GM06990 (cell line): ENCODE measurements around the gene ITPK1.

ENCODE experiments used
- DNase-seq: peaks from one replicate; pipeline ENCODE4 v3.0.0-alpha.2; 2011; ENCODE audit not compliant: insufficient read length; ENCODE audit errors: extremely low read depth
- H3K27me3 ChIP-seq: replicated peaks from 2 replicates; pipeline ENCODE4 v1.6.0; 2011; ENCODE audit warnings: low read length; ENCODE audit not compliant: control insufficient read depth, insufficient read depth
- H3K36me3 ChIP-seq: 2 replicates; pipeline ENCODE4 v1.5.1; 2011; ENCODE audit warnings: low read length; ENCODE audit not compliant: control insufficient read depth, insufficient read depth
- H3K4me3 ChIP-seq: replicated peaks from 2 replicates; pipeline ENCODE4 v1.5.1; 2011; ENCODE audit warnings: low read depth, mild to moderate bottlenecking, control low read depth, low read length
- CTCF ChIP-seq: IDR thresholded peaks from 2 replicates; pipeline ENCODE4 v1.5.1; 2011; ENCODE audit warnings: low read length, control low read depth, mild to moderate bottlenecking, inconsistent platforms; ENCODE audit not compliant: insufficient read depth, poor library complexity, severe bottlenecking

ITPK1 gene

GRCh38 chr14:93104961-93105360 lies 10.8 kb downstream of the ITPK1 start:
- TF ChIP-seq CTCF, result no peak
- no peak for DNase-seq
- no peaks in the 10 kb centered on the region for H3K36me3 ChIP-seq

GRCh38 chr14:93103392-93104080 lies 12.2 kb downstream of the ITPK1 start:
- Histone ChIP-seq H3K4me3 (no peak overlapping the region; the same call in 1 of the 2 replicates), H3K27me3 (no peaks in the 10 kb centered on the region), H3K36me3 (no peaks in the 10 kb centered on the region)
- DNase-seq, result peak; percentile 73
- no peak for TF ChIP-seq CTCF

More at GRCh38 chr14:93104961-93105360, 10.8 kb downstream of the ITPK1 start:
- Histone ChIP-seq H3K27me3 (no peaks in the 10 kb centered on the region), H3K4me3 (no peak overlapping the region)

DNA sequence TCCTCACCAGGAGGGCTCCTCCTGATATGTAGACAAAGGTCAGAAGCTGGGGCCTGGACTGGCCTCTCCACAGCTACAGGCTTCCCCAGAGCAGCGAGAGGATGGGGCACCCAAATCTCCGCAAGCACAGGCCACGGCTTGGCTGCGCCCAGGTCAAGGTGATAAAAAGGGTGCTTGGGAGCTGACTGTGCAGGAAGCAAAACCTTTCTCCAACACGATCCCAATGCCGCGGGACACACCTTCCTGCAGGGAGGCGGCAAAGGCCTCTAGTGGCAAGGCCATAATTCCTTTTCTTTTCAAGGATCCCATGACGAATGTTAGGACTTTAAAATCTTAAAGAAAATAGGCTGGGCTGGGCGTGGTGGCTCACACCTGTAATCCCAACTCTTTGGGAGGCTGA lies 13.6 kb downstream of the ITPK1 start:
- TF ChIP-seq CTCF, result no peak
- H3K36me3 ChIP-seq, result no peaks in the 10 kb centered on the region
- DNase-seq, result no peak

GRCh38 chr14:93101181-93101580 lies 14.5 kb downstream of the ITPK1 start:
- Histone ChIP-seq H3K27me3 (no peaks in the 10 kb centered on the region), H3K36me3 (no peaks in the 10 kb centered on the region)
- no peak for DNase-seq

More for the DNA sequence above, 13.6 kb downstream of the ITPK1 start:
- Histone ChIP-seq H3K4me3 (no peak overlapping the region), H3K27me3 (no peaks in the 10 kb centered on the region)

GRCh38 chr14:93100570-93100969 lies 15.2 kb downstream of the ITPK1 start:
- H3K27me3 ChIP-seq, result no peaks in the 10 kb centered on the region
- TF ChIP-seq CTCF, result no peak
- no peak for DNase-seq
- no peak overlapping the region for H3K4me3 ChIP-seq
- H3K36me3 ChIP-seq, result no peaks in the 10 kb centered on the region

More at GRCh38 chr14:93101181-93101580, 14.5 kb downstream of the ITPK1 start:
- TF ChIP-seq CTCF, result no peak
- H3K4me3 ChIP-seq, result no peak overlapping the region
